ENCODE results near the gene TMEM184A. TPM values are rescaled to one million over a fixed set of nuclear protein-coding genes. Genes with fewer than 3 reads are reported as not detected.
A peak's percentile ranks its signal among the peaks of the same experiment; 100 is the strongest.

TMEM184A gene
- total and polyA plus RNA-seq, 2 of the 13 experiments (the other 11 are each of a cell fraction or from before 2014, with no cell fraction given), result 9.5 to 20.4 TPM

DNA sequence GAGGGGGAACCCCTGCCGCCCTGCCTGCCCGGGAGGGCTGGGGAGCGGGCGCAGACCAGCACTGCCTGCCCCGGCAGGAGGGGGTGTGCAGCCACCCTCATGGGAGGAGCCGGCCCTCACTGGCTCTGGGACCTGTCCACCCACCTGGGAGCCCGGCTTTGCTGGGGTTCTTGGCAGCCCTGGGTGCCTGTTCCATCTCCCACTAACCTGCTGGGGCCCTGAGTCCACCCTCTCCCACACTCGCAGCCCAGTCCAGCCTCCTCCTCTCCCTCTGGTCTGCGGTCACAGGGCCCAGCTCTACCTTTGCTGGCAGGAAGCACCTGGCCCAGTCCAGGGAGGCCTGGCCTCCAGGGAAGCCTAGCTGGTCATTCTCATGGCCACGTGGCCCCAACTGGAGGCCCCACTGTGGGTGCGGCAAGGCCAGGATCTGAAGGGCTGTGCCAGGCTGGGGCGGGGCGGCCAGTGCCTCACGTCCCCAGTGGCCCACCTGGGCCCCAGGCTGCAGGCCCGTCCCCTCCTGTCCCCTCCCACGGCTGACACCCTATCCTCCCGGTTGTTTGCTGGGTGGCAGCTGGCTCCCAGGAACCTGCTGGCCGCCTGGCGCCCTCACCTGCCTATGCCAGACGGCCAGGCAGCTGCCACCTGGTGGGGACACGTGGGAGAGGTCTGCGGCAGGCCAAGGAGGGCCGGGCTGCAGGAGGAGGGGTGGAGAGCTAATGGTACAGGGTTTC lies at the start of gene TMEM184A (continued):
- no peak for TF ChIP-seq GFI1 (CRISPR knock-in tag; IDR thresholded peaks at IDR 0.05; ENCODE audit: borderline replicate concordance)
- TF ChIP-seq ZNF33B (CRISPR knock-in tag; IDR thresholded peaks at IDR 0.05), result peak; percentile 88; the same call in 1 of the 2 replicates
- TF ChIP-seq ATF7 (IDR thresholded peaks at IDR 0.05), result no peak
- no peak for TF ChIP-seq ATF7 (CRISPR knock-in tag; IDR thresholded peaks at IDR 0.05)
- peak; percentile 91 for TF ChIP-seq PHF21A (CRISPR knock-in tag; IDR thresholded peaks at IDR 0.05)
- TF ChIP-seq POLR2A (IDR thresholded peaks at IDR 0.05; ENCODE audit: insufficient read depth in 1 of 2, low read depth in 2 of 2, low read length in 2 of 2), result peak in 1 of 2 experiments; percentile 57; a peak in 2 of 4 replicates
- TF ChIP-seq ZNF350 (CRISPR knock-in tag; IDR thresholded peaks at IDR 0.05; ENCODE audit: borderline replicate concordance, low read depth), result peak; percentile 93
- TF ChIP-seq ZNF367 (CRISPR knock-in tag; IDR thresholded peaks at IDR 0.05; ENCODE audit: borderline replicate concordance), result 0 out of 2 replicates have a peak, but pooled peaks have one; percentile 67
- TF ChIP-seq HNF4G (IDR thresholded peaks at IDR 0.05; ENCODE audit: borderline replicate concordance, low read depth, low read length), result no peak
- TF ChIP-seq HNF4G (CRISPR knock-in tag; IDR thresholded peaks at IDR 0.05; ENCODE audit: borderline replicate concordance, low read depth), result 0 out of 2 replicates have a peak, but pooled peaks have one; percentile 19
- TF ChIP-seq, protein P1, sequence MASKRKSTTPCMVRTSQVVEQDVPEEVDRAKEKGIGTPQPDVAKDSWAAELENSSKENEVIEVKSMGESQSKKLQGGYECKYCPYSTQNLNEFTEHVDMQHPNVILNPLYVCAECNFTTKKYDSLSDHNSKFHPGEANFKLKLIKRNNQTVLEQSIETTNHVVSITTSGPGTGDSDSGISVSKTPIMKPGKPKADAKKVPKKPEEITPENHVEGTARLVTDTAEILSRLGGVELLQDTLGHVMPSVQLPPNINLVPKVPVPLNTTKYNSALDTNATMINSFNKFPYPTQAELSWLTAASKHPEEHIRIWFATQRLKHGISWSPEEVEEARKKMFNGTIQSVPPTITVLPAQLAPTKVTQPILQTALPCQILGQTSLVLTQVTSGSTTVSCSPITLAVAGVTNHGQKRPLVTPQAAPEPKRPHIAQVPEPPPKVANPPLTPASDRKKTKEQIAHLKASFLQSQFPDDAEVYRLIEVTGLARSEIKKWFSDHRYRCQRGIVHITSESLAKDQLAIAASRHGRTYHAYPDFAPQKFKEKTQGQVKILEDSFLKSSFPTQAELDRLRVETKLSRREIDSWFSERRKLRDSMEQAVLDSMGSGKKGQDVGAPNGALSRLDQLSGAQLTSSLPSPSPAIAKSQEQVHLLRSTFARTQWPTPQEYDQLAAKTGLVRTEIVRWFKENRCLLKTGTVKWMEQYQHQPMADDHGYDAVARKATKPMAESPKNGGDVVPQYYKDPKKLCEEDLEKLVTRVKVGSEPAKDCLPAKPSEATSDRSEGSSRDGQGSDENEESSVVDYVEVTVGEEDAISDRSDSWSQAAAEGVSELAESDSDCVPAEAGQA (IDR thresholded peaks at IDR 0.05; ENCODE audit: low read depth), result no peak
- TF ChIP-seq, protein P1 (CRISPR knock-in tag; IDR thresholded peaks at IDR 0.05; ENCODE audit: borderline replicate concordance), result peak; percentile 32; the same call in 1 of the 2 replicates
- no peak for TF ChIP-seq ZNF569 (CRISPR knock-in tag; IDR thresholded peaks at IDR 0.05; ENCODE audit: borderline replicate concordance)
- TF ChIP-seq, protein P2, sequence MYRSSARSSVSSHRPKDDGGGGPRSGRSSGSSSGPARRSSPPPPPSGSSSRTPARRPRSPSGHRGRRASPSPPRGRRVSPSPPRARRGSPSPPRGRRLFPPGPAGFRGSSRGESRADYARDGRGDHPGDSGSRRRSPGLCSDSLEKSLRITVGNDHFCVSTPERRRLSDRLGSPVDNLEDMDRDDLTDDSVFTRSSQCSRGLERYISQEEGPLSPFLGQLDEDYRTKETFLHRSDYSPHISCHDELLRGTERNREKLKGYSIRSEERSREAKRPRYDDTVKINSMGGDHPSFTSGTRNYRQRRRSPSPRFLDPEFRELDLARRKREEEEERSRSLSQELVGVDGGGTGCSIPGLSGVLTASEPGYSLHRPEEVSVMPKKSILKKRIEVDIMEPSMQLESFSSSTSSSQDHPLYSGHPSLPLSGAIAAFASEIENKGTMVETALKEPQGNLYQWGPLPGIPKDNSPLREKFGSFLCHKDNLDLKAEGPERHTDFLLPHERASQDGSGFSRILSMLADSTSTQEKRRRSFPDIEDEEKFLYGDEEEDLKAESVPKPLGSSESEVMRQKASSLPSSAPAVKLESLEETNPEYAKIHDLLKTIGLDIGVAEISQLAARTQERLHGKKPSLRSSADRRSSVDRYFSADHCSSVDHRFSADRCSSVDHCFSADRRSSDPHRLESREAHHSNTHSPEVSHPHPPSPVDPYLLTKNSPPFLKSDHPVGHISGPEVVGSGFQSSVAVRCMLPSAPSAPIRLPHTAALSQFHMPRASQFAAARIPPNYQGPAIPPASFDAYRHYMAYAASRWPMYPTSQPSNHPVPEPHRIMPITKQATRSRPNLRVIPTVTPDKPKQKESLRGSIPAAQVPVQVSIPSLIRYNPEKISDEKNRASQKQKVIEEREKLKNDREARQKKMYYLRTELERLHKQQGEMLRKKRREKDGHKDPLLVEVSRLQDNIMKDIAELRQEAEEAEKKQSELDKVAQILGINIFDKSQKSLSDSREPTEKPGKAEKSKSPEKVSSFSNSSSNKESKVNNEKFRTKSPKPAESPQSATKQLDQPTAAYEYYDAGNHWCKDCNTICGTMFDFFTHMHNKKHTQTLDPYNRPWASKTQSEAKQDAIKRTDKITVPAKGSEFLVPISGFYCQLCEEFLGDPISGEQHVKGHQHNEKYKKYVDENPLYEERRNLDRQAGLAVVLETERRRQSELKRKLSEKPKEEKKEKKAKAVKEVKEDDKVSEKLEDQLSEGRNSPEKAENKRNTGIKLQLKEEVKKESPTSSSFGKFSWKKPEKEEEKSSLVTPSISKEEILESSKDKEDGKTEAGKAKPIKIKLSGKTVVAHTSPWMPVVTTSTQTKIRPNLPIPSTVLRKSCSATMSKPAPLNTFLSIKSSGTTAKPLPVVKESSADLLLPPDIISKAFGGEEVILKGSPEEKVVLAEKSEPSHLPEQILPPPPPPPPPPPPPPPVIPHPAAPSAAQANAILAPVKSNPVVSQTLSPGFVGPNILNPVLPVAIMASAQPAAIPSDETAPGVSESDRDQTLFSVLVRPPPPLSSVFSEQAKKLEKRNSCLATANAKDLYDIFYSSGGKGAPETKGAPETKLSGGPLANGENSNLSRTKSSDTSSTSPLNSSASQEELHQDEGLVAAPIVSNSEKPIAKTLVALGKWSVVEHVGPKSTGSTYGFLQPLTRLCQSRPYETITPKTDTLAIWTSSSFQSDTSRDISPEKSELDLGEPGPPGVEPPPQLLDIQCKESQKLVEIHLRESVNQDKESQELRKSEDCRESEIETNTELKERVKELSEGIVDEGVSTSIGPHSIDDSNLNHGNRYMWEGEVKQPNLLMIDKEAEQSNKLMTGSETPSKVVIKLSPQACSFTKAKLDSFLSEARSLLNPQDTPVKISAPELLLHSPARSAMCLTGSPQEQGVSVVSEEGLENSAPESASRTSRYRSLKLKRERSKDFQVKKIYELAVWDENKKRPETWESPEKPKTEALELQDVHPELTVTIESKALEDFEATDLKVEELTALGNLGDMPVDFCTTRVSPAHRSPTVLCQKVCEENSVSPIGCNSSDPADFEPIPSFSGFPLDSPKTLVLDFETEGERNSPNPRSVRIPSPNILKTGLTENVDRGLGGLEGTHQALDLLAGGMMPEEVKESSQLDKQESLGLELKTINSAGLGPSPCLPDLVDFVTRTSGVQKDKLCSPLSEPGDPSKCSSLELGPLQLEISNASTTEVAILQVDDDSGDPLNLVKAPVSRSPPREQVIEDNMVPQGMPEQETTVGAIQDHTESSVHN (CRISPR knock-in tag; IDR thresholded peaks at IDR 0.05), result no peak

All from HepG2 (cell line).